OCI-LY3 (cell line): Measurements from ENCODE around the gene HOXA11.

Experiments
- CTCF ChIP-seq: fragments of 200-600, 300-600 bp; sonication (generic); IDR thresholded peaks from 2 replicates; pipeline ENCODE4 v1.5.1; 2014; ENCODE audit warnings: antibody characterized with exemption, low read length, low read depth
- EZH2phosphoT487 ChIP-seq: fragments of 200-600 bp; shearing (Covaris generic); IDR thresholded peaks from 2 replicates; pipeline ENCODE4 v1.6.1; 2018; ENCODE audit warnings: antibody characterized with exemption, mixed run types, low read depth

DNA sequence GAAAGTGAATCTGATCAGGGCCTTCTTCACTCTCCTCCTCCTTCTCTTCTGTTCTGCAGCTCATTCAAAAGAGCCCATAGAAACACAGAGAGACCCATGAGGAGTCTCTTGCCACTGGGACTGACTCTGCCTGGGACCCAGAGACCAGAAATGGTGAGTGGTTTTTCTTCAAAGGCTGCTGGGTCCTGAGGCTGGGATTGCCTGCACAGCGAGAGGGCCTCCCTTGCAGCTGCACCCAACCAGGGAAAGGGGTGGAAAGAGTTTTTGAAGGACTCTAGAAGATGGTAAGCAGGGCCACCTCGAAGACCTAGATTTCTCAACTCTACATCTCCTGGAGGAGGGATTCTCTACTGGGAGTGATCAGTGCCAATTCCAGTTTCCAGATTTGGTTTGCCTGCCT is 30.3 kb upstream of the HOXA11 start:
- no peak for TF ChIP-seq CTCF
- no peak for TF ChIP-seq EZH2phosphoT487
